Measurements from ENCODE around the gene PLXNA2. TPM values are rescaled to one million over a fixed set of nuclear protein-coding genes. Genes with fewer than 3 reads are reported as not detected.

PLXNA2 gene
- total and polyA plus RNA-seq, 2 donors (not counting 3 experiments of a cell fraction or from before 2014, with no cell fraction given): 42.6 to 229 TPM

DNA sequence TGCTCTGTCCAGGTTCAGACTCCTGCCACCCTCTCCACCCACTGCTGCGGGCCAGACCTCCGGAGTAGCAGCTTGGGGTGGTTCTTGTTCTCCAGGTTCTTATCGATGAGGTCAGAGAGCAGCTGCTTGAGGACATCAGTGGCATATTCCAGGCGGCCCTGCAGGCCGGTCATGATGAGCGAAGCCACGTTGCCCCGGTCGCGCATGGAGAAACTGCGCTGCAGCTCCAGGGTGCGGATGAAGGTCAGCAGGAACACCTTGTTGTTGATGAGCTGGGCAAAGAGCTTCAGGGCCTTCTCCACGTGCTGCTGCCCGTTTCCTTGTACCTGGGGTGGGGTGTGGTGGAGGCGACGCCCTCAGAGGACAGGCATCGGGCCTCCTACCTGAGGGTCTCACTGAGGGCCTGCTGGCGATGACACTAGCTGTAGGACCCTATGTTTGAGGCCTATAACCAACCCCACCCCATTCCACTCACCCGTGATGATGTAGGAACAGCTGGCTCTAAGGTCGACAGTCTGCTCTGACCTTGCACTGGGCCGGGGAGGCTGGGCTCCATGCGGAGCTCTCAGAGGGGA, 202.1 kb downstream of the PLXNA2 start:
- Histone ChIP-seq H3K36me3 (ENCODE audit: control insufficient read depth in 2 of 2, extremely low read depth in 1 of 2, insufficient read depth in 2 of 2, low read length in 2 of 2) (peaks cover 55 to 79% of the 10 kb centered on the region in 2 experiments), H3K9ac (replicated peaks; ENCODE audit: extremely low read depth, insufficient read depth, low read length) (no peak overlapping the region), H3K4me1 (ENCODE audit: control insufficient read depth, extremely low read depth, insufficient read depth, low read length) (no peaks in the 10 kb centered on the region), H3K27me3 (ENCODE audit: control insufficient read depth in 2 of 2, insufficient read depth in 2 of 2, low read length in 2 of 2) (no peaks in the 10 kb centered on the region), H3K79me2 (ENCODE audit: control insufficient read depth, insufficient read depth, low read length) (no peaks in the 10 kb centered on the region), H3K27ac (ENCODE audit: insufficient read depth, low read depth, low read length) (no peak overlapping the region), H3K9me1 (replicated peaks; ENCODE audit: control insufficient read depth, extremely low read depth, insufficient read depth, low read length) (no peaks in the 10 kb centered on the region), H3K4me2 (ENCODE audit: insufficient read depth, low read length) (no peak overlapping the region), H4K20me1 (replicated peaks; ENCODE audit: control insufficient read depth, extremely low read depth, insufficient read depth, low read length) (no peaks in the 10 kb centered on the region), H2AFZ (ENCODE audit: low read depth, low read length) (no peak overlapping the region), H3K4me3 (replicated peaks in 1 of 3; ENCODE audit: insufficient read depth in 1 of 3, low read depth in 1 of 3, low read length in 3 of 3) (no peak overlapping the region), H3K9me3 (replicated peaks; ENCODE audit: control insufficient read depth, insufficient read depth, low read length) (no peaks in the 10 kb centered on the region)
- dilution Hi-C loops (cut with MboI; ENCODE audit: extremely low pct_ligation_motif_present, low sequenced_read_pairs) (no loop called here), intact Hi-C loops (cut with micrococcal nuclease) (no loop called here)
- POLR2A ChIA-PET: no interaction called here
- no peak for DNase-seq (ENCODE audit: low read depth, low spot score)
- TF ChIP-seq POLR2AphosphoS5 (IDR thresholded peaks at IDR 0.05; ENCODE audit: insufficient read depth, low read depth, low read length): no peak
- TF ChIP-seq FOS (IDR thresholded peaks at IDR 0.05; ENCODE audit: borderline replicate concordance, insufficient read depth, low read length): no peak
- TF ChIP-seq, protein P1, sequence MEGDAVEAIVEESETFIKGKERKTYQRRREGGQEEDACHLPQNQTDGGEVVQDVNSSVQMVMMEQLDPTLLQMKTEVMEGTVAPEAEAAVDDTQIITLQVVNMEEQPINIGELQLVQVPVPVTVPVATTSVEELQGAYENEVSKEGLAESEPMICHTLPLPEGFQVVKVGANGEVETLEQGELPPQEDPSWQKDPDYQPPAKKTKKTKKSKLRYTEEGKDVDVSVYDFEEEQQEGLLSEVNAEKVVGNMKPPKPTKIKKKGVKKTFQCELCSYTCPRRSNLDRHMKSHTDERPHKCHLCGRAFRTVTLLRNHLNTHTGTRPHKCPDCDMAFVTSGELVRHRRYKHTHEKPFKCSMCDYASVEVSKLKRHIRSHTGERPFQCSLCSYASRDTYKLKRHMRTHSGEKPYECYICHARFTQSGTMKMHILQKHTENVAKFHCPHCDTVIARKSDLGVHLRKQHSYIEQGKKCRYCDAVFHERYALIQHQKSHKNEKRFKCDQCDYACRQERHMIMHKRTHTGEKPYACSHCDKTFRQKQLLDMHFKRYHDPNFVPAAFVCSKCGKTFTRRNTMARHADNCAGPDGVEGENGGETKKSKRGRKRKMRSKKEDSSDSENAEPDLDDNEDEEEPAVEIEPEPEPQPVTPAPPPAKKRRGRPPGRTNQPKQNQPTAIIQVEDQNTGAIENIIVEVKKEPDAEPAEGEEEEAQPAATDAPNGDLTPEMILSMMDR (IDR thresholded peaks at IDR 0.05; ENCODE audit: extremely low read depth in 1 of 2, insufficient read depth in 1 of 2, low read depth in 1 of 2, low read length in 2 of 2): no peak
- TF ChIP-seq MYC (IDR thresholded peaks at IDR 0.05; ENCODE audit: low read depth, low read length): no peak
- no peak for TF ChIP-seq JUN (IDR thresholded peaks at IDR 0.05; ENCODE audit: borderline replicate concordance, insufficient read depth, insufficient read length, low read depth)
- TF ChIP-seq POLR2A (IDR thresholded peaks at IDR 0.05; ENCODE audit: low read depth, low read length): no peak
- no peak for TF ChIP-seq GATA2 (IDR thresholded peaks at IDR 0.05; ENCODE audit: insufficient read depth, insufficient read length, low read depth, low read length)
- TF ChIP-seq, protein P2, sequence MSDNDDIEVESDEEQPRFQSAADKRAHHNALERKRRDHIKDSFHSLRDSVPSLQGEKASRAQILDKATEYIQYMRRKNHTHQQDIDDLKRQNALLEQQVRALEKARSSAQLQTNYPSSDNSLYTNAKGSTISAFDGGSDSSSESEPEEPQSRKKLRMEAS (IDR thresholded peaks at IDR 0.05; ENCODE audit: insufficient read depth, insufficient read length): no peak
- TF ChIP-seq EZH2 (IDR thresholded peaks at IDR 0.05; ENCODE audit: borderline replicate concordance, low read depth, low read length, severe bottlenecking): no peak
- FAIRE-seq: no peak
- CTCF ChIA-PET: interaction anchor here (0.9 to 2.5 kb wide), 8 partner anchors 13 to 197 kb away, joined by 3 to 10 read pairs (median 4); no protein-coding TSS in a partner anchor
- BruUV-seq (replicated peaks): no TSS peak
